ENCODE results near the gene CLEC2L.
"Not testable (repeated sequence)": the region's sequence is repeated elsewhere in the genome, so short reads cannot be mapped to it uniquely, and the experiment has no call there.

CLEC2L gene

DNA sequence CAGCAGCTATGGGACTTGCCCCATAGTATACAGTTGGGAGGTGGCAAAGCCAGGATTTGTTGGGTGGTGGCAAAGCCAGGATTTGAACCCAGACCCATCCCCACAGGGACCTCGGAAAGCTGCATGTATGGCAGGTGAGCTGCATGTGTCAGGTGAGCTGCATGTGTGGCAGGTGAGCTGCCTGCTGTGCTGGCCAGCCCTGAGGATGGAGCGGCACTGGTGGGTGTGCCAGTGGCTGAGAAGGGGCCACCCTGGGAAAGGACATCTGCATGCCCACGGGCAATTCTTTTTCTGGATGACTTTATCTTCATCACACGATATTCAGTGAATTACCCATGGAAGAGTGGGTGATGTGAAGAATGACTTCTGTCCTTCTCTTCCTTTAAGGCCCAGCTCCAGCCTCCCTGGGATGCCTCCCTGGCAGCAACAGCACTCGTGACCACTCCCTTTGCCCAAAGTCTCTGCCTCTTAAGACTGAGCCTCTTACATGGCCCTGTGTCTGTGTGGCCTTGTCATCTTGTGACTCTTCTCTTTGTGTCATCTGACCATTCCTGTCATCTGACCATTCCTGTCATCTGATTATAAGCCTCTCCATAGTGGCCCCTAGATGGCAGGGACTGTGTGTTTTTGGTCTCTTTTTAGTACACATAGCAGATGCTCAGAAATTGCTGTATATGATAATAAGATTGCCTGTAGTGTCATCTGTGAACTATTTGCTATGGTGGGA is 25.0 kb downstream of the CLEC2L start:
- TF ChIP-seq, protein P1, sequence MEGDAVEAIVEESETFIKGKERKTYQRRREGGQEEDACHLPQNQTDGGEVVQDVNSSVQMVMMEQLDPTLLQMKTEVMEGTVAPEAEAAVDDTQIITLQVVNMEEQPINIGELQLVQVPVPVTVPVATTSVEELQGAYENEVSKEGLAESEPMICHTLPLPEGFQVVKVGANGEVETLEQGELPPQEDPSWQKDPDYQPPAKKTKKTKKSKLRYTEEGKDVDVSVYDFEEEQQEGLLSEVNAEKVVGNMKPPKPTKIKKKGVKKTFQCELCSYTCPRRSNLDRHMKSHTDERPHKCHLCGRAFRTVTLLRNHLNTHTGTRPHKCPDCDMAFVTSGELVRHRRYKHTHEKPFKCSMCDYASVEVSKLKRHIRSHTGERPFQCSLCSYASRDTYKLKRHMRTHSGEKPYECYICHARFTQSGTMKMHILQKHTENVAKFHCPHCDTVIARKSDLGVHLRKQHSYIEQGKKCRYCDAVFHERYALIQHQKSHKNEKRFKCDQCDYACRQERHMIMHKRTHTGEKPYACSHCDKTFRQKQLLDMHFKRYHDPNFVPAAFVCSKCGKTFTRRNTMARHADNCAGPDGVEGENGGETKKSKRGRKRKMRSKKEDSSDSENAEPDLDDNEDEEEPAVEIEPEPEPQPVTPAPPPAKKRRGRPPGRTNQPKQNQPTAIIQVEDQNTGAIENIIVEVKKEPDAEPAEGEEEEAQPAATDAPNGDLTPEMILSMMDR (IDR thresholded peaks at IDR 0.05; ENCODE audit: low read depth, low read length): no peak
- in situ Hi-C loops (cut with HindIII; ENCODE audit: low sequenced_read_pairs): no loop called here
- no peak for DNase-seq (ENCODE audit: low read depth, low spot score)
- no peak overlapping the region for H3K4me3 ChIP-seq (ENCODE audit: low read depth, low read length)

DNA sequence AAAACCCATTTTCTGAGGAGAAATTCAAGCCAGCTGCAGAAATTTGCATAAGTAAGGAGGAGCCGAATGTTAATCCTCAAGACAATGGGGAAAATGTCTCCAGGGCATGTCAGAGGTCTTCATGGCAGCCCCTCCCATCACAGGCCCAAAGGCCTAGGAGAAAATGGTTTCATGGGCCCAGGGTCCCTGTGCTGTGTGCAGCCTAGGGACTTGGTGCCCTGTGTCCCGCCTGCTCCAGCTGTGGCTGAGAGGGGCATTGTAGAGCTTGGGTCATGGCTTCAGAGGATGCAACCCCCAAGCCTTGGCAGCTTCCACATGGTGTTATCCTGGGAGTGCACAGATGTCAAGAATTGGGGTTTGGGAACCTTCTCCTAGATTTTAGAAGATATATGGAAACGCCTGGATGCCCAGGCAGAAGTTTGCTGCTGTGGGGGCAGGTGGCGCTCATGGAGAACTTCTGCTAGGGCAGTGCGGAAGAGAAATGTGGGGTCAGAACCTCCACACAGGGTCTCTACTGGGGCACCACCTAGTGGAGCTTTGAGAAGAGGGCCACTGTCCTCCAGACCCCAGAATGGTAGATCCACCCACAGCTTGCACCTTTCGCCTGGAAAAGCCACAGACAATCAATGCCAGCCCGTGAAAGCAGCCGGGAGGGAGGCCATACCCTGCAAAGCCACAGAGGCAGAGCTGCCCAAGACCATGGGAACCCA is 30.7 kb downstream of the CLEC2L start:
- in situ Hi-C loops (cut with HindIII; ENCODE audit: low sequenced_read_pairs); H3K4me3 ChIP-seq (ENCODE audit: low read depth, low read length); DNase-seq (ENCODE audit: low read depth, low spot score): not testable (repeated sequence)

DNA sequence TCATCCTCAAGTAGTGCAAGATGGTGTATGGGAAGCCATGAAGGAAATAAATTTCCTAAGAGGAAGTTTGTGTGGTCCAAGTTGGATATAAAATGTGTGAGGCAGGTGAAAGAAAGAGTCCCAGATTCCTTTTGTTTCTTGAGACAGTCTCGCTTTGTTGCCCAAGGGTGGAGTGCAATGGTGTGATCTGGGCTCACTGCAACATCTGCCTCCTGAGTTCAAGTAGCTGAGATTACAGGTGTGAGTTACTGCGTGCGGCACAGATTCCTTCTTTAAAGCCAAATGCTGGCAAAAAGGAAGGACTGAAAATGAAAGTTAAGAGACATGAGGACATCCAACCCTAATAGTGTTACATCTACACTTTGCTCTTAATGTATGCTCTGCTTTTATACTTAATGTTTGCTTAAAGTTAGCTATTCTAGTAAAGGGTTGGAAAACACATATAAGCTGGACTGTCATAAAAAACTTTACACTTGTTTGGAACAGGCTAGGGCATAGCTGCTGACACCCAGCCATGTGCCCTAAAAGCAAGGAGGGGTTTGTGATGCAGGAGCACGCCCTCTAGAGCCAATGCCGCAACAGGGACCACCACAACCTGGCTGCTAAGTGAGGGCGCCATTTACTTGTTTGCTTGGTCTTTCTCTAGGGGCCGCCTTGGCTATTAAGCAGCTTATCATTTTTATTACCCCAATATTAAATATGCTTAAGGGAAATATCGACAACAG is 34.5 kb downstream of the CLEC2L start:
- TF ChIP-seq, protein P1 (IDR thresholded peaks at IDR 0.05; ENCODE audit: low read depth, low read length): no peak
- DNase-seq (ENCODE audit: low read depth, low spot score): no peak
- no peak overlapping the region for H3K4me3 ChIP-seq (ENCODE audit: low read depth, low read length)
- in situ Hi-C loops (cut with HindIII; ENCODE audit: low sequenced_read_pairs): no loop called here

DNA sequence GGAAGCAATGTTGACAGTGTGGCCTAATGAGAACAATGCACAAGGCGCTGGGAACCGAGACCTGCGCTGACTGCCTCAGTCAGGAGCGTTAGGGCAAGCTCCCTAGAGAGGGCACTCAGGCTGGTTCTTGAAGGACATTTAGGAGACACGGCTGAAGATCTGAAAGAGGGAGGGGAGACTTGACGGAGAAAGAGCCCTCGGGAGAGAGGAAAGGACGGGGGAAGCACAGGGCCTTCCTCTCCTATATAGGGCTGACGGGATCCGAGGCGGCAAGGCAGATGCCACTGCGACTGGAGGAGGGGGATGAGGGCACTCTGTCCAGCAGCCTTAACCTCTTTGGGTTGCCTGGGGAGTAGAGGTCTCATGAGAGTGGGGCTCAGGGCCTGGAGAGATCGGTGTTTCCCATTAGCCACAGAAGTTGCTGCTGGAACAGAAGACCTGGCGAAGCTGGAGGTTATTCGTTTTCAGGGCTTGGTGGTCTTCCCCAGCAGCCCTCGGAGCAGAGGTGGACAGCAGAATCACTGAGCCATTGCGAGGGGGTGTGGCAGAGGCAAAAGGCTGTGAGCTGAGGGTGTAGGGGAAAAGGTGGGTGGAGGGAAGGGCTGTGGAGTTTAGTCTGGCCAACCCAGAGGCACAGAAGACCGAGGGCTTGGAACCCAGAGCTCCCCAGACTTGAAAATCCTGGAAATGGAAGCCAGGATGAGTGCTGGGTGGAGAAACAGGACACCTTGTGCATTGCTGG is 36.0 kb downstream of the CLEC2L start:
- no peak overlapping the region for H3K4me3 ChIP-seq (ENCODE audit: low read depth, low read length)
- DNase-seq (ENCODE audit: low read depth, low spot score): no peak
- TF ChIP-seq, protein P1 (IDR thresholded peaks at IDR 0.05; ENCODE audit: low read depth, low read length): no peak
- in situ Hi-C loops (cut with HindIII; ENCODE audit: low sequenced_read_pairs): no loop called here

DNA sequence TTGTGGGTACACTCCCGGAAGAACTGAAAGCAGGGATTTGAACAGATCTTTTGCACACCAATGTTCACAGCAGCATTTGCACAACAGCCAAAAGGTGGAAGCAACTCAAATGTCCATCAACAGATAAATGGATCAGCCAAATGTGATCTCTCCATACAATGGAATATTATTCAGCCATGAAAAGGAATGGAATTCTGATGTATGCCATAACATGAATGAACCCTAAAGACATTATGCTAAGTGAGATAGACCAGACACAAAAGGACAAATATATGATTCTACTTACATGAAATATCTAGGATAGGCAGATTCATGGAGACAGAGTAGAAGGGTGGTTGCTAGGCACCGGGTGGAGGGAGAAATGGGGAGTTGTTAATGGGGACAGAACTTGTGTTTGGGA is 36.7 kb downstream of the CLEC2L start:
- no peak overlapping the region for H3K4me3 ChIP-seq (ENCODE audit: low read depth, low read length)
- in situ Hi-C loops (cut with HindIII; ENCODE audit: low sequenced_read_pairs): no loop called here
- no peak for DNase-seq (ENCODE audit: low read depth, low spot score)
- TF ChIP-seq, protein P1 (IDR thresholded peaks at IDR 0.05; ENCODE audit: low read depth, low read length): no peak

- TF ChIP-seq, protein P1 (IDR thresholded peaks at IDR 0.05; ENCODE audit: low read depth, low read length): no peak
- DNase-seq (ENCODE audit: low read depth, low spot score): no peak
- in situ Hi-C loops (cut with HindIII; ENCODE audit: low sequenced_read_pairs): no loop called here
- H3K4me3 ChIP-seq (ENCODE audit: low read depth, low read length): no peak overlapping the region
These were observed 37.2 kb downstream of the CLEC2L start for GRCh38 chr7:139560678-139561077.
